Measurements from ENCODE around the gene CWC15. TPM values are rescaled to one million over a fixed set of nuclear protein-coding genes. Genes with fewer than 3 reads are reported as not detected.
"Not testable (repeated sequence)": the region's sequence is repeated elsewhere in the genome, so short reads cannot be mapped to it uniquely, and the experiment has no call there.

Gene CWC15
- total RNA-seq, 1 experiment from 2014 or later, result 58.9 TPM

- Histone ChIP-seq H3K27me3 (ENCODE audit: control insufficient read depth, insufficient read depth, low read length) (peaks cover 2% of the 10 kb centered on the region; the same call in 1 of the 2 replicates), H3K4me3 (ENCODE audit: low read depth in 2 of 2, low read length in 2 of 2) (no peak overlapping the region), H3K9me3 (ENCODE audit: control insufficient read depth, insufficient read depth, low read depth, low read length) (no peaks in the 10 kb centered on the region), H3K4me1 (ENCODE audit: control insufficient read depth, insufficient read depth, low read length) (no peaks in the 10 kb centered on the region), H3K27ac (ENCODE audit: low read length) (no peak overlapping the region), H3K36me3 (ENCODE audit: control insufficient read depth, insufficient read depth, low read length) (no peaks in the 10 kb centered on the region)
- intact Hi-C loops (cut with micrococcal nuclease; ENCODE audit: unreplicated experiment), result no loop called here
- ChIA-PET CTCF (interaction anchor here (0.7 kb wide), 1 partner anchor 13 kb away, joined by 3 read pairs; no protein-coding TSS in a partner anchor), POLR2A (no interaction called here)
- no peak for ATAC-seq
- DNase-seq (ENCODE audit: low read depth, low spot score), result no peak
- in situ Hi-C loops (cut with HindIII; ENCODE audit: low pct_unique_long_range_greater_than_20kb, low sequenced_read_pairs), result no loop called here
- no TSS peak for BruUV-seq (replicated peaks)
- TF ChIP-seq POLR2AphosphoS5 (IDR thresholded peaks at IDR 0.05; ENCODE audit: low read depth, low read length) (no peak), TCF7L2 (IDR thresholded peaks at IDR 0.05; ENCODE audit: low read depth, low read length) (no peak), SIN3A (IDR thresholded peaks at IDR 0.05; ENCODE audit: borderline replicate concordance, insufficient read depth, low read depth, low read length) (no peak), CTCF (IDR thresholded peaks at IDR 0.05) (no peak), REST (IDR thresholded peaks at IDR 0.05; ENCODE audit: insufficient read depth in 1 of 2, low read depth in 2 of 2, low read length in 1 of 2) (no peak)
Measured at GRCh38 chr11:94922321-94923003, 50.9 kb downstream of the CWC15 start.

- Histone ChIP-seq H3K36me3 (ENCODE audit: control insufficient read depth, insufficient read depth, low read length) (no peaks in the 10 kb centered on the region), H3K27me3 (ENCODE audit: control insufficient read depth, insufficient read depth, low read length) (peaks cover 7% of the 10 kb centered on the region), H3K4me1 (ENCODE audit: control insufficient read depth, insufficient read depth, low read length) (no peaks in the 10 kb centered on the region), H3K4me3 (ENCODE audit: low read depth in 2 of 2, low read length in 2 of 2) (no peak overlapping the region), H3K27ac (ENCODE audit: low read length) (no peak overlapping the region), H3K9me3 (ENCODE audit: control insufficient read depth, insufficient read depth, low read depth, low read length) (no peaks in the 10 kb centered on the region)
- TF ChIP-seq SIN3A (IDR thresholded peaks at IDR 0.05; ENCODE audit: borderline replicate concordance, insufficient read depth, low read depth, low read length), result no peak
- TF ChIP-seq REST (IDR thresholded peaks at IDR 0.05; ENCODE audit: insufficient read depth in 1 of 2, low read depth in 2 of 2, low read length in 1 of 2), result no peak
- no peak for TF ChIP-seq CTCF (IDR thresholded peaks at IDR 0.05)
- TF ChIP-seq POLR2AphosphoS5 (IDR thresholded peaks at IDR 0.05; ENCODE audit: low read depth, low read length), result no peak
- no peak for TF ChIP-seq TCF7L2 (IDR thresholded peaks at IDR 0.05; ENCODE audit: low read depth, low read length)
- ChIA-PET CTCF (no interaction called here), POLR2A (no interaction called here)
- no peak for DNase-seq (ENCODE audit: low read depth, low spot score)
- ATAC-seq, result no peak
- in situ Hi-C loops (cut with HindIII; ENCODE audit: low pct_unique_long_range_greater_than_20kb, low sequenced_read_pairs), result no loop called here
- no TSS peak for BruUV-seq (replicated peaks)
- intact Hi-C loops (cut with micrococcal nuclease; ENCODE audit: unreplicated experiment), result no loop called here
Measured at GRCh38 chr11:94920311-94920710, 53.0 kb downstream of the CWC15 start.

GRCh38 chr11:94913718-94914394, 59.5 kb downstream of the CWC15 start:
- H3K4me1 ChIP-seq (ENCODE audit: control insufficient read depth, insufficient read depth, low read length); H3K36me3 ChIP-seq (ENCODE audit: control insufficient read depth, insufficient read depth, low read length); DNase-seq (ENCODE audit: low read depth, low spot score); H3K9me3 ChIP-seq (ENCODE audit: control insufficient read depth, insufficient read depth, low read depth, low read length); POLR2A ChIA-PET; BruUV-seq (replicated peaks); H3K4me3 ChIP-seq (ENCODE audit: low read depth in 2 of 2, low read length in 2 of 2); intact Hi-C loops (cut with micrococcal nuclease; ENCODE audit: unreplicated experiment); in situ Hi-C loops (cut with HindIII; ENCODE audit: low pct_unique_long_range_greater_than_20kb, low sequenced_read_pairs); H3K27ac ChIP-seq (ENCODE audit: low read length); H3K27me3 ChIP-seq (ENCODE audit: control insufficient read depth, insufficient read depth, low read length); ATAC-seq; CTCF ChIA-PET: not testable (repeated sequence)

All from Panc1 (cell line).